LNCAP (cell line): Measurements from ENCODE around the gene ZNF337.

Source experiments
- TF ChIP-seq, protein P1 (sequence below): fragments of 450-650 bp; IDR thresholded peaks from 2 replicates; pipeline ENCODE4 v1.5.1; 2017; ENCODE audit warnings: mild to moderate bottlenecking

The ZNF337 gene

DNA sequence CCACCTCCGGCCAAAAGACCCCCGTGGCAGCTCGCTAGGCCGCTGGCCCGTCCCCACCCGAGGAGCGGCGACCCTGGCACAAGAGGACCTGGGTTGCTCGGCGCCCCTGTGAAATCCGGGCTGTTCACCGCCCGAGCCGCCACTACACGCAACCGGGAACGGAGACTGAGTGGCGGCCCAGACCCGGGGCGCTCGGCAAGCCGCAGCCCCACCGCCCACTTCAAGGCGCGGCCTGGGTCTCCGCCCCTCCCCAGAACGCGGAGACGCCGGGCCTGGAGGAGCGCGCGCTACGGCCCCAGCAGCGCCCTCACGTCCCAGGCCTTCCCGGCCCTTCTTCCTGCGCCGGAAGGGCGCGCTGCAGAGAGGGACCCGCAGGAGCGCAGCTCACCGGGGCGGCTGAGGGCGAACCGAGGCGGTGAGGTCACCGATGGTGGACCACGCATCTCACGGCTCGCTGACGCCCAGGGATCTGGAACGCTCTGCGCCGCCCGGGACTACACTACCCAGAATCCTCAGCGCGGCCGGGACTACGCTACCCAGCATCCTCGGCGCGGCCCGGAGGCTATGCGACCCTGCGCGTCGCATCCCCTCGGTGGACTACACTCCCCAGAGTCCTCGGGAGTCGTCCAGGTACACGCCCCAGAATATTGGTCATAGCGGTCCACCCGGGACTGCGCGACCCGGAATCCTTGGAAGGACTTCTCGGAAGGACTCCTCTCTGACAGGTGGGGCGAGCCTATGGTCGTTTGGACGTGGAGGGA, at the start of gene ZNF337:
TSS of gene ZNF337 (minus strand) at position 483 of the 761 bp plus-strand sequence. CDS start 10,436 bp downstream, outside the sequence.
- TF ChIP-seq, protein P1, sequence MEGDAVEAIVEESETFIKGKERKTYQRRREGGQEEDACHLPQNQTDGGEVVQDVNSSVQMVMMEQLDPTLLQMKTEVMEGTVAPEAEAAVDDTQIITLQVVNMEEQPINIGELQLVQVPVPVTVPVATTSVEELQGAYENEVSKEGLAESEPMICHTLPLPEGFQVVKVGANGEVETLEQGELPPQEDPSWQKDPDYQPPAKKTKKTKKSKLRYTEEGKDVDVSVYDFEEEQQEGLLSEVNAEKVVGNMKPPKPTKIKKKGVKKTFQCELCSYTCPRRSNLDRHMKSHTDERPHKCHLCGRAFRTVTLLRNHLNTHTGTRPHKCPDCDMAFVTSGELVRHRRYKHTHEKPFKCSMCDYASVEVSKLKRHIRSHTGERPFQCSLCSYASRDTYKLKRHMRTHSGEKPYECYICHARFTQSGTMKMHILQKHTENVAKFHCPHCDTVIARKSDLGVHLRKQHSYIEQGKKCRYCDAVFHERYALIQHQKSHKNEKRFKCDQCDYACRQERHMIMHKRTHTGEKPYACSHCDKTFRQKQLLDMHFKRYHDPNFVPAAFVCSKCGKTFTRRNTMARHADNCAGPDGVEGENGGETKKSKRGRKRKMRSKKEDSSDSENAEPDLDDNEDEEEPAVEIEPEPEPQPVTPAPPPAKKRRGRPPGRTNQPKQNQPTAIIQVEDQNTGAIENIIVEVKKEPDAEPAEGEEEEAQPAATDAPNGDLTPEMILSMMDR: no peak

DNA sequence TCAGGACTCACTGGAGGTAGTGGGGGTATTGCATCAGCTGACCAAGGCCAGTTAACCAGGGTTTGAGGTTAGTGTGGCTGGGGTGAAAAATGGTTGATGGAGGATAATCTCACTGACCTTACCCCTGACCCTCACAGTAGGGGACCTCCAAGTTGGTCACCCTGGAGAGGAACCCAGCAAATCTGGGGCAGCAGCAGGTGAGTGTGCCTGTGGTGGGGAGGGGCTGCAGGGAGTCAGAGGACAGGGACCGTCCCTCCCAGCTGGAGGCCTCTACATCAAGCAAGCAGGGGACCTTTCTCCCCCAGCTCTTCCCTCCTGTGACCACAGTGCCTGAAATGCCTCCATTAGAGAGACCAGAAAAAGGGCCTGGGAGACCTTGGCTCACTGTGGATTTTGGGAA, 49.1 kb upstream of the ZNF337 start:
- TF ChIP-seq, protein P1: no peak

DNA sequence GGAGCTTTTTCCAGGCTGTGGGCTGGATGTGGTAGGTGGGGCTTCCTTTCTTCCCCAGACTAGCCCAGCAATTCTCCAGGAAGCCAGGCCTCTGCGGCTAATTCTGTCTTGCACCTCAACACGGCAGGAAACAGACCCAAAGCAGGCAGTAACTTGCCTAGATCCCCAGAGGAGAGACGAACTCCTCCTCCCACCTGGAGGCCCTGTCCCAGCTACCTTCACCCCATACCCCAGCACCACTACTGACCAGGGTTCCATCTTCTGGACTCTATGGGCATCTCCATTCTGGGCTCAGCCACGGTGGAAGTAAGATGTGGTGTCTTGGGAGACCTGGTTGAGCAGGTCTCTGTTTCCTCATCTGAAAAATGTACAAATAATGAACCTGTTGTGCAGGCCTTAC, 48.4 kb upstream of the ZNF337 start:
- TF ChIP-seq, protein P1: no peak

DNA sequence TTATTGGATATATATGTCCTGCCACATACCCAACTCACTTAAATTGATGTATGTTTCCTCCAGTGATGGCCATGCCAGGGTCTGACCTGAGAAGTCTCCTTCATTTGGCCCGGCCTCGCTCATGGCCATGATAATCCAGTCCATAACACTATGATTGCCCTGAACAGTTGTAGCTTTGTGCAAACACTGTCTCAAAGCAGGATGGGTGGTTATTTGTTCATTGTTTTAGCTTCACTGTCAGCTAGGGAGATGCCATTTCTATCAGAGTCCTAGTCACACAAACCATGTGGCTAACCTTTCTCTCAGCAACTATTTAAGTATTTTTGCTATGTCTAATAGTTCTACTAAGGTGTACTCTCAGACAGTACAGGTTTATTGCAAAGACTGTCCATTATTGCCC, 47.6 kb upstream of the ZNF337 start:
- TF ChIP-seq, protein P1: no peak

DNA sequence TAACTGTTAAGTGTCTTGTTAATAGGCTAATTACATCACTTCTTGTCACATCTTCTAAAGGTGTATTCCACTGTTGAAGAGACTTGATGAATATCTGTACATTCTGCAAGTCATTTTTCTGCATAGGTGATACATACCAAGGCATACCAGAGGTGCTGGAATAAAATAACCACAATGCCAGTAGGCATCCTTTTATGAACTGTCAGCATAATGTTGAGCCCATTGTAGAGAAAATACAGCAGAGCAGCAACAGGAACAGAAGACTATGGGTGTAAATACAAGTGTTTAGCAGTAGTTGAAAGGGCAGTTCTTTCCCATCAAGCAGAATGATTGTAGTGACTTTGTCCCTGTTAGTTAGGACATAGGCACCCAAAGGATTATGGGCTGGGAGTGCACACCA, 44.4 kb upstream of the ZNF337 start:
- TF ChIP-seq, protein P1: no peak

DNA sequence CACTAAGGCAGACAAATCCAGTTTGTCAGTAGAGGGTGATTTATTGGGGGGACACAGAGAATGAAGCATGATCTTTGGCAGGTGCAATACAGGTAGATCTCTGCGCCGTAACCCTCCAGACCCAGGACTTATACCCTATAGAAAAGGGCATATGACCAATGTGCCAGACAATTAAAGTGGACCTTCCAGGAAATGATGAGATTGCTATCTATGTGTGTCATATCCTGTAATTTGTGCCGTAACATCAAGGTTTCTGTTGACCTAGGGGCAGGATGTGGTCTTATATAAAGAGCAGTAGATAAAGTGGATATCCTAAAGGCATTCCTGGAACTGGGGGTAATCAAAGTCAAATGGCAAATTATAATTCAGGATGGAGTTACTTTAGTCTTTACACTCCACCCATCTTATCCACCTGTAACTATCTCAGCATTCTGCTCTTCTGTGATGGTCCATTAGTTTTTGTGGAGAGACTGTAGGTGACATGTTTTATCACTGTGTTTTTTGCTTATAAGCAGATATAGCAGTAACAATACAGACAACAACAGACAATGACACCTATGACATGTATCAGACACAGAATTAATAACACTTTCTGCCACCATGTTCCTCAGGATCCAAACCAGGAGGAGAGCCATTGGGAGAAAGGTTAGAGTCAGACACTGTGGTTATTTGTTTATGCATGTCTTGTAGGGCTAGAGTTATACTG, 43.1 kb upstream of the ZNF337 start:
- TF ChIP-seq, protein P1: no peak

DNA sequence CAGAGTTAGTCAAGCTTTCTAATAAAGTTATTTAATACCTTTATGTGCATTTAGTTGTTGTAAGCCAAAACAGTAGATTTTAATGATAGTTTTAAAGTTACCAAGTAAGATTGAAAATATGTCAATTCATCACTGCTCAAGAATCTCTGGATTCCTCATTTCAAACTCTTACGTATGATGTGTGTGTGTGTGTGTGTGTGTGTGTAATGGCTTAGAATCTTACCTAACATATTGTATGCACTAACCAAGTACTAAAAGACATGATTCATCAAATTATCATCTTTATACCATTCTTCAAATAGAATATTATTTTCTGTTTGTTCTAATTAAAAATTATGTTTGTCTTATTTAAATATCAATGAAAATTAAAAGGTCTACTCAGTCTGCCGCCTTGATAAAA, 41.5 kb upstream of the ZNF337 start:
- TF ChIP-seq, protein P1: no peak
